ENCODE measurements around the gene GSG1L2. TPM values are rescaled to one million over a fixed set of nuclear protein-coding genes. Genes with fewer than 3 reads are reported as not detected.

Gene GSG1L2
- total RNA-seq, 1 experiment from 2014 or later, result not detected

DNA sequence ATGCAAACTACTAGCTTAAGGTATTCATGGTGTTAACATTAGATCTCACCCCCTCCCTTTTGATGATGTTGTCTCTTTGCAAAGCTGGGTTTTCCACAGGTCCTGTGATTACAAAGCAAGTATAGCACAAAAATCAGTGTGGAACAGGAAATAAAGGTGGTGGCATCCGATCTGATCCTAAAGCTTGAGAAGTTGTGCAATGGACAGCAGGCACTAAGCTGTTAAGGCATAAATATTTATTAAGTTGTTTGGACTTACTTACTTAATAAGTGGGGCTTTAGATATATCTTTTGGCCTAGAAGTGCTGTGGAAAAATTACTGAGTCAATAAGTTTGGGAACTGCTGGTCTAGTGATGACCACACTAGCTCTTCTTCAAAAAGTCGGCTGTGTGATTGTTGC is 8.8 kb upstream of the GSG1L2 start:
- ATAC-seq (no peak), DNase-seq (no peak)
- Histone ChIP-seq H3K4me1 (ENCODE audit: insufficient read depth, low read length) (peaks cover 5% of the 10 kb centered on the region), H2AFZ (ENCODE audit: low read length) (no peak overlapping the region), H3K9ac (ENCODE audit: low read length) (no peak overlapping the region), H3K27me3 (ENCODE audit: low read length) (no peaks in the 10 kb centered on the region), H3K79me2 (ENCODE audit: low read length) (no peaks in the 10 kb centered on the region), H3F3A (ENCODE audit: low read length, unreplicated experiment) (no peaks in the 10 kb centered on the region), H3K36me3 (ENCODE audit: low read depth, low read length) (no peaks in the 10 kb centered on the region), H3K9me2 (replicated peaks; ENCODE audit: low read length) (no peaks in the 10 kb centered on the region), H3K27ac (ENCODE audit: low read length) (no peak overlapping the region), H3K9me3 (ENCODE audit: low read length) (no peaks in the 10 kb centered on the region), H3K4me3 (ENCODE audit: low read length) (no peak overlapping the region), H3K4me2 (ENCODE audit: low read length) (no peak overlapping the region), H4K20me1 (ENCODE audit: low read length) (no peaks in the 10 kb centered on the region)
- intact Hi-C loops (cut with micrococcal nuclease), result no loop called here
- POLR2A ChIA-PET (ENCODE audit: unreplicated experiment), result no interaction called here
- CTCF ChIA-PET, result no interaction called here
- no TSS peak for BruUV-seq (replicated peaks)
- no peak for TF ChIP-seq EZH2phosphoT487 (IDR thresholded peaks at IDR 0.05; ENCODE audit: borderline replicate concordance, low read length)
- no peak for TF ChIP-seq EZH2 (IDR thresholded peaks at IDR 0.05; ENCODE audit: low read length, unreplicated experiment)
- TF ChIP-seq, protein P1, sequence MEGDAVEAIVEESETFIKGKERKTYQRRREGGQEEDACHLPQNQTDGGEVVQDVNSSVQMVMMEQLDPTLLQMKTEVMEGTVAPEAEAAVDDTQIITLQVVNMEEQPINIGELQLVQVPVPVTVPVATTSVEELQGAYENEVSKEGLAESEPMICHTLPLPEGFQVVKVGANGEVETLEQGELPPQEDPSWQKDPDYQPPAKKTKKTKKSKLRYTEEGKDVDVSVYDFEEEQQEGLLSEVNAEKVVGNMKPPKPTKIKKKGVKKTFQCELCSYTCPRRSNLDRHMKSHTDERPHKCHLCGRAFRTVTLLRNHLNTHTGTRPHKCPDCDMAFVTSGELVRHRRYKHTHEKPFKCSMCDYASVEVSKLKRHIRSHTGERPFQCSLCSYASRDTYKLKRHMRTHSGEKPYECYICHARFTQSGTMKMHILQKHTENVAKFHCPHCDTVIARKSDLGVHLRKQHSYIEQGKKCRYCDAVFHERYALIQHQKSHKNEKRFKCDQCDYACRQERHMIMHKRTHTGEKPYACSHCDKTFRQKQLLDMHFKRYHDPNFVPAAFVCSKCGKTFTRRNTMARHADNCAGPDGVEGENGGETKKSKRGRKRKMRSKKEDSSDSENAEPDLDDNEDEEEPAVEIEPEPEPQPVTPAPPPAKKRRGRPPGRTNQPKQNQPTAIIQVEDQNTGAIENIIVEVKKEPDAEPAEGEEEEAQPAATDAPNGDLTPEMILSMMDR (conservative IDR thresholded peaks at IDR 0.05; ENCODE audit: low read depth, low read length), result no peak

DNA sequence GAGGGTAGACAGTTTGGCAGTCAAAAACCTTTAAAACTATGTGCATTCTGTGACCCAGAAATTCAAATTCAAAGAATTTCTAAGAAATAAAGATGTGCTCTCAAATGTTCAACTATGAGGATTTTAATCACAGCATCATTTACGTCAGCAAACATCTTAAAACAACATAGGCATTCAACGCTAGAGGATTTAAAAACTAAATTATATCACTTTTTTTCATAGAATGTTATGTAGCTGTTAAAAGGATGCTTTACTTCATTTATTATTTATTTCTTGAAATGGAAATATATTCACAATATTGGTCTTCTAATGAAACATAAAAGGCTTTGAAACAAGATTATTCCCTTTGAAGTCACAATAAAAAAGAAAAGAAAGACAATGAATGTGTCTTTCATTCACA is 7.5 kb upstream of the GSG1L2 start:
- no peaks in the 10 kb centered on the region for H4K20me1 ChIP-seq (ENCODE audit: low read length)
- no peaks in the 10 kb centered on the region for H3K79me2 ChIP-seq (ENCODE audit: low read length)
- H3K9me2 ChIP-seq (replicated peaks; ENCODE audit: low read length), result no peaks in the 10 kb centered on the region
- DNase-seq (no peak), ATAC-seq (no peak)
- H2AFZ ChIP-seq (ENCODE audit: low read length), result no peak overlapping the region
- CTCF ChIA-PET, result no interaction called here
- H3K27me3 ChIP-seq (ENCODE audit: low read length), result no peaks in the 10 kb centered on the region
- no peak overlapping the region for H3K27ac ChIP-seq (ENCODE audit: low read length)
- no peaks in the 10 kb centered on the region for H3F3A ChIP-seq (ENCODE audit: low read length, unreplicated experiment)
- H3K36me3 ChIP-seq (ENCODE audit: low read depth, low read length), result no peaks in the 10 kb centered on the region
- H3K9me3 ChIP-seq (ENCODE audit: low read length), result no peaks in the 10 kb centered on the region
- TF ChIP-seq EZH2phosphoT487 (IDR thresholded peaks at IDR 0.05; ENCODE audit: borderline replicate concordance, low read length) (no peak), EZH2 (IDR thresholded peaks at IDR 0.05; ENCODE audit: low read length, unreplicated experiment) (no peak)
- TF ChIP-seq, protein P1 (conservative IDR thresholded peaks at IDR 0.05; ENCODE audit: low read depth, low read length), result no peak
- BruUV-seq (replicated peaks), result no TSS peak
- no peaks in the 10 kb centered on the region for H3K4me1 ChIP-seq (ENCODE audit: insufficient read depth, low read length)
- no peak overlapping the region for H3K9ac ChIP-seq (ENCODE audit: low read length)
- H3K4me3 ChIP-seq (ENCODE audit: low read length), result no peak overlapping the region
- intact Hi-C loops (cut with micrococcal nuclease), result no loop called here
- H3K4me2 ChIP-seq (ENCODE audit: low read length), result no peak overlapping the region
- POLR2A ChIA-PET (ENCODE audit: unreplicated experiment), result no interaction called here

DNA sequence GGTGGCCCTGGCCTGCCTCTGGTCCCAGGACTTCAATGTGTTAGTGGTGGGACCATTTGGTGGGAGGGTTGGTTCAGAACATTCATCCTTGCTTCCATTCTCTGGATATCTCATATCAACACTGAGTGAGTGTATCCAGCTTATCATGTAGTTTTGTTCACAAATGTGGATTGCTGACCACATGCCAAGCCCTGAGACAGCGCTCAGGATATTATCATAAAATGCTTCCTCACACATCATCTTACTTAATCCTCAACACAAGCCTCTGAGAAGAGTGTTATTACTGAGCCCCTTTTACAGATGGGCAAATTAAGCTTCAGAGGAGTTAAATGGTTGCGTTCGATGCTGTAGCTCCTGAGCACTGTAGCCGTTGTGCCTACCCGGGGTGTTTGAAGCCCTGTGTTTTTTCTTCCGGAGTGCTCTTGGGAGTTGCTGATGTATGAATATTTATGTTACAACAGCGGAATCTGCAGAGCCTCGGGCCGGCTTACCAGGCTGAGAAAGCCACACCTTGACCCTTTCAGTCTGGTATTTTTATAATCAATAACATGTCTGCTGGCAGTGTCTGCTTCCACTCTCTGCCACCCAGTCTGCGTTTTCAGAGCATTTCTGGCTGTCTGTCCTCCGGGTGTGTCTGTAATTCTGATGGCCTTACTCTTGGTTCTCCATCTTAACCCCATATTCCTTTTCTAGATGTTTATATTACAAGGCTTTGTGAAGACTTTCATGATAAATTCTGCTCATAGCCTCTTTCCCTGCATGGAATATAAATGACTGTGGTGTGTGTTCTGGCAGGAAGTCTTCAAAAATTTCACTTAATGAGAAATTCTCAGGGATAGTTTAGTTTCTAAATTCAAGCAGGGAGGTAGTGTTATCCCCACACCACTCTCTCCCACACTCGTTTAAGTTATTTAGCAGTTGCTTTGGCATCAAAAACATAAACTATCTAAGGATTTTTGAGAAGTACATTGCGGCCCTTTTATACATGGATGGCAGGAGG is 6.7 kb upstream of the GSG1L2 start:
- Histone ChIP-seq H3K9me2 (replicated peaks; ENCODE audit: low read length) (no peaks in the 10 kb centered on the region), H3K27me3 (ENCODE audit: low read length) (no peaks in the 10 kb centered on the region), H3K4me1 (ENCODE audit: insufficient read depth, low read length) (no peaks in the 10 kb centered on the region), H3K79me2 (ENCODE audit: low read length) (no peaks in the 10 kb centered on the region), H3K9me3 (ENCODE audit: low read length) (no peaks in the 10 kb centered on the region), H3K4me3 (ENCODE audit: low read length) (no peak overlapping the region), H3F3A (ENCODE audit: low read length, unreplicated experiment) (no peaks in the 10 kb centered on the region), H3K9ac (ENCODE audit: low read length) (no peak overlapping the region), H3K27ac (ENCODE audit: low read length) (no peak overlapping the region), H3K36me3 (ENCODE audit: low read depth, low read length) (no peaks in the 10 kb centered on the region), H3K4me2 (ENCODE audit: low read length) (no peak overlapping the region), H2AFZ (ENCODE audit: low read length) (no peak overlapping the region), H4K20me1 (ENCODE audit: low read length) (no peaks in the 10 kb centered on the region)
- TF ChIP-seq EZH2 (IDR thresholded peaks at IDR 0.05; ENCODE audit: low read length, unreplicated experiment) (no peak), EZH2phosphoT487 (IDR thresholded peaks at IDR 0.05; ENCODE audit: borderline replicate concordance, low read length) (no peak)
- TF ChIP-seq, protein P1 (conservative IDR thresholded peaks at IDR 0.05; ENCODE audit: low read depth, low read length), result no peak
- ChIA-PET POLR2A (ENCODE audit: unreplicated experiment) (no interaction called here), CTCF (no interaction called here)
- intact Hi-C loops (cut with micrococcal nuclease), result no loop called here
- BruUV-seq (replicated peaks), result no TSS peak
- DNase-seq (no peak), ATAC-seq (no peak)
